ENCODE results near the gene RGL1. TPM values are rescaled to one million over a fixed set of nuclear protein-coding genes. Genes with fewer than 3 reads are reported as not detected.

Gene RGL1
- total and polyA plus RNA-seq, 2 donors (not counting 3 experiments of a cell fraction or from before 2014, with no cell fraction given): 19.8 to 35.3 TPM

- peaks cover 46% of the 10 kb centered on the region for H3K79me2 ChIP-seq (ENCODE audit: control insufficient read depth, insufficient read depth, low read length)
- peak; percentile 16 for DNase-seq (ENCODE audit: low read depth, low spot score)
- peak; percentile 24 for TF ChIP-seq FOS (IDR thresholded peaks at IDR 0.05; ENCODE audit: borderline replicate concordance, insufficient read depth, low read length)
- peak; percentile 38 for TF ChIP-seq JUN (IDR thresholded peaks at IDR 0.05; ENCODE audit: borderline replicate concordance, insufficient read depth, insufficient read length, low read depth)
- no peak for TF ChIP-seq EZH2 (IDR thresholded peaks at IDR 0.05; ENCODE audit: borderline replicate concordance, low read depth, low read length, severe bottlenecking)
- intact Hi-C loops (cut with micrococcal nuclease): no loop called here
- no peak overlapping the region for H3K27ac ChIP-seq (ENCODE audit: insufficient read depth, low read depth, low read length)
- BruUV-seq (replicated peaks): no TSS peak
- no peaks in the 10 kb centered on the region for H3K9me1 ChIP-seq (replicated peaks; ENCODE audit: control insufficient read depth, extremely low read depth, insufficient read depth, low read length)
- no peaks in the 10 kb centered on the region for H3K9me3 ChIP-seq (replicated peaks; ENCODE audit: control insufficient read depth, insufficient read depth, low read length)
- ChIA-PET POLR2A (no interaction called here), CTCF (interaction anchor here (0.6 to 1.8 kb wide), 3 partner anchors 9 to 103 kb away, joined by 3 to 6 read pairs (median 3); no protein-coding TSS in a partner anchor)
- no peak for FAIRE-seq
- H4K20me1 ChIP-seq (replicated peaks; ENCODE audit: control insufficient read depth, extremely low read depth, insufficient read depth, low read length): no peaks in the 10 kb centered on the region
- H3K27me3 ChIP-seq (ENCODE audit: control insufficient read depth in 2 of 2, insufficient read depth in 2 of 2, low read length in 2 of 2): no peaks in the 10 kb centered on the region
- H3K4me3 ChIP-seq (replicated peaks in 1 of 3; ENCODE audit: insufficient read depth in 1 of 3, low read depth in 1 of 3, low read length in 3 of 3): no peak overlapping the region
- dilution Hi-C loops (cut with MboI; ENCODE audit: extremely low pct_ligation_motif_present, low sequenced_read_pairs): no loop called here
- no peak overlapping the region for H2AFZ ChIP-seq (ENCODE audit: low read depth, low read length)
- H3K4me2 ChIP-seq (ENCODE audit: insufficient read depth, low read length): no peak overlapping the region
- H3K9ac ChIP-seq (replicated peaks; ENCODE audit: extremely low read depth, insufficient read depth, low read length): no peak overlapping the region
- H3K36me3 ChIP-seq (ENCODE audit: control insufficient read depth in 2 of 2, extremely low read depth in 1 of 2, insufficient read depth in 2 of 2, low read length in 2 of 2): peaks cover 0 to 2% of the 10 kb centered on the region in 2 experiments
- H3K4me1 ChIP-seq (ENCODE audit: control insufficient read depth, extremely low read depth, insufficient read depth, low read length): peaks cover 28% of the 10 kb centered on the region
These were observed 8.0 kb downstream of the RGL1 start for GRCh38 chr1:183812686-183813569.

- Histone ChIP-seq H3K27ac (ENCODE audit: insufficient read depth, low read depth, low read length) (no peak overlapping the region), H4K20me1 (replicated peaks; ENCODE audit: control insufficient read depth, extremely low read depth, insufficient read depth, low read length) (no peaks in the 10 kb centered on the region), H3K27me3 (ENCODE audit: control insufficient read depth in 2 of 2, insufficient read depth in 2 of 2, low read length in 2 of 2) (no peaks in the 10 kb centered on the region), H3K4me1 (ENCODE audit: control insufficient read depth, extremely low read depth, insufficient read depth, low read length) (peaks cover 31% of the 10 kb centered on the region), H3K4me2 (ENCODE audit: insufficient read depth, low read length) (no peak overlapping the region), H3K79me2 (ENCODE audit: control insufficient read depth, insufficient read depth, low read length) (peaks cover 48% of the 10 kb centered on the region), H3K36me3 (ENCODE audit: control insufficient read depth in 2 of 2, extremely low read depth in 1 of 2, insufficient read depth in 2 of 2, low read length in 2 of 2) (no peaks in the 10 kb centered on the region), H3K9me3 (replicated peaks; ENCODE audit: control insufficient read depth, insufficient read depth, low read length) (no peaks in the 10 kb centered on the region), H2AFZ (ENCODE audit: low read depth, low read length) (no peak overlapping the region), H3K4me3 (replicated peaks in 1 of 3; ENCODE audit: insufficient read depth in 1 of 3, low read depth in 1 of 3, low read length in 3 of 3) (no peak overlapping the region), H3K9me1 (replicated peaks; ENCODE audit: control insufficient read depth, extremely low read depth, insufficient read depth, low read length) (no peaks in the 10 kb centered on the region), H3K9ac (replicated peaks; ENCODE audit: extremely low read depth, insufficient read depth, low read length) (no peak overlapping the region)
- ChIA-PET POLR2A (no interaction called here), CTCF (interaction anchor here (1.6 kb wide), 1 partner anchor 8 kb away, joined by 6 read pairs; no protein-coding TSS in a partner anchor)
- dilution Hi-C loops (cut with MboI; ENCODE audit: extremely low pct_ligation_motif_present, low sequenced_read_pairs): no loop called here
- DNase-seq (ENCODE audit: low read depth, low spot score) (no peak), FAIRE-seq (no peak)
- intact Hi-C loops (cut with micrococcal nuclease): no loop called here
- TF ChIP-seq MYC (IDR thresholded peaks at IDR 0.05; ENCODE audit: low read depth, low read length): no peak
- TF ChIP-seq CTCF (IDR thresholded peaks at IDR 0.05; ENCODE audit: extremely low read depth in 1 of 2, insufficient read depth in 1 of 2, low read depth in 1 of 2, low read length in 2 of 2): no peak
- TF ChIP-seq POLR2A (IDR thresholded peaks at IDR 0.05; ENCODE audit: low read depth, low read length): no peak
- no peak for TF ChIP-seq FOS (IDR thresholded peaks at IDR 0.05; ENCODE audit: borderline replicate concordance, insufficient read depth, low read length)
- no peak for TF ChIP-seq JUN (IDR thresholded peaks at IDR 0.05; ENCODE audit: borderline replicate concordance, insufficient read depth, insufficient read length, low read depth)
- TF ChIP-seq EZH2 (IDR thresholded peaks at IDR 0.05; ENCODE audit: borderline replicate concordance, low read depth, low read length, severe bottlenecking): no peak
- no peak for TF ChIP-seq GATA2 (IDR thresholded peaks at IDR 0.05; ENCODE audit: insufficient read depth, insufficient read length, low read depth, low read length)
- TF ChIP-seq MAX (IDR thresholded peaks at IDR 0.05; ENCODE audit: insufficient read depth, insufficient read length): no peak
- no peak for TF ChIP-seq POLR2AphosphoS5 (IDR thresholded peaks at IDR 0.05; ENCODE audit: insufficient read depth, low read depth, low read length)
- BruUV-seq (replicated peaks): no TSS peak
These were observed 9.3 kb downstream of the RGL1 start for GRCh38 chr1:183814121-183814681.

All from endothelial cell of umbilical vein (primary cell).